ENCODE results near the gene ENTHD1.
"Not testable (repeated sequence)": the region's sequence is repeated elsewhere in the genome, so short reads cannot be mapped to it uniquely, and the experiment has no call there.

ENTHD1 gene

GRCh38 chr22:39734046-39734445 lies 159.5 kb downstream of the ENTHD1 start:
- not testable (repeated sequence) for DNase-seq (ENCODE audit: low read depth in 2 of 2)

- no peak for DNase-seq (ENCODE audit: low read depth in 2 of 2)
These were observed 160.4 kb downstream of the ENTHD1 start for GRCh38 chr22:39733191-39733590.

GRCh38 chr22:39732625-39733024 lies 160.9 kb downstream of the ENTHD1 start:
- no peak for DNase-seq (ENCODE audit: low read depth in 2 of 2)

- no peak for DNase-seq (ENCODE audit: low read depth in 2 of 2)
These were observed 161.5 kb downstream of the ENTHD1 start for GRCh38 chr22:39731881-39732555.

GRCh38 chr22:39731481-39731880 lies 162.1 kb downstream of the ENTHD1 start:
- no peak for DNase-seq (ENCODE audit: low read depth in 2 of 2)

- DNase-seq (ENCODE audit: low read depth in 2 of 2) = no peak
These were observed 164.2 kb downstream of the ENTHD1 start for GRCh38 chr22:39729141-39729934.

GRCh38 chr22:39728236-39728860 lies 165.2 kb downstream of the ENTHD1 start:
- no peak for DNase-seq (ENCODE audit: low read depth in 2 of 2)

- DNase-seq (ENCODE audit: low read depth in 2 of 2) = no peak
These were observed 166.0 kb downstream of the ENTHD1 start for GRCh38 chr22:39727541-39727940.

GRCh38 chr22:39725351-39726035 lies 168.1 kb downstream of the ENTHD1 start:
- DNase-seq (ENCODE audit: low read depth in 2 of 2) = no peak

- DNase-seq (ENCODE audit: low read depth in 2 of 2) = no peak
These were observed 168.7 kb downstream of the ENTHD1 start for GRCh38 chr22:39724857-39725256.

GRCh38 chr22:39724390-39724789 lies 169.2 kb downstream of the ENTHD1 start:
- DNase-seq (ENCODE audit: low read depth in 2 of 2) = no peak

GRCh38 chr22:39723899-39724351 lies 169.6 kb downstream of the ENTHD1 start:
- DNase-seq (ENCODE audit: low read depth in 2 of 2) = no peak

- no peak for DNase-seq (ENCODE audit: low read depth in 2 of 2)
These were observed 170.1 kb downstream of the ENTHD1 start for GRCh38 chr22:39723463-39723862.

GRCh38 chr22:39722501-39722900 lies 171.1 kb downstream of the ENTHD1 start:
- DNase-seq (ENCODE audit: low read depth in 2 of 2) = no peak

GRCh38 chr22:39722032-39722325 lies 171.6 kb downstream of the ENTHD1 start:
- no peak for DNase-seq (ENCODE audit: low read depth in 2 of 2)

GRCh38 chr22:39721206-39722031 lies 172.1 kb downstream of the ENTHD1 start:
- DNase-seq (ENCODE audit: low read depth in 2 of 2) = no peak

- no peak for DNase-seq (ENCODE audit: low read depth in 2 of 2)
These were observed 173.8 kb downstream of the ENTHD1 start for GRCh38 chr22:39719559-39720450.

GRCh38 chr22:39718921-39719475 lies 174.6 kb downstream of the ENTHD1 start:
- no peak for DNase-seq (ENCODE audit: low read depth in 2 of 2)

GRCh38 chr22:39718206-39718605 lies 175.4 kb downstream of the ENTHD1 start:
- no peak for DNase-seq (ENCODE audit: low read depth in 2 of 2)

GRCh38 chr22:39717099-39717498 lies 176.5 kb downstream of the ENTHD1 start:
- DNase-seq (ENCODE audit: low read depth in 2 of 2) = no peak
